GM10266 (cell line): ENCODE measurements around the gene SELENOT.
A peak's percentile ranks its signal among the peaks of the same experiment; 100 is the strongest.

ENCODE experiments used
- DNase-seq: peaks from one replicate; pipeline ENCODE4 v3.0.0; 2012; ENCODE audit errors: extremely low spot score
- TF ChIP-seq, protein P1 (sequence below): IDR thresholded peaks from 2 replicates; pipeline ENCODE4 v1.5.1; 2012; ENCODE audit warnings: mild to moderate bottlenecking, low read depth; ENCODE audit not compliant: control insufficient read depth, insufficient read depth; ENCODE audit errors: missing control alignments

SELENOT gene

DNA sequence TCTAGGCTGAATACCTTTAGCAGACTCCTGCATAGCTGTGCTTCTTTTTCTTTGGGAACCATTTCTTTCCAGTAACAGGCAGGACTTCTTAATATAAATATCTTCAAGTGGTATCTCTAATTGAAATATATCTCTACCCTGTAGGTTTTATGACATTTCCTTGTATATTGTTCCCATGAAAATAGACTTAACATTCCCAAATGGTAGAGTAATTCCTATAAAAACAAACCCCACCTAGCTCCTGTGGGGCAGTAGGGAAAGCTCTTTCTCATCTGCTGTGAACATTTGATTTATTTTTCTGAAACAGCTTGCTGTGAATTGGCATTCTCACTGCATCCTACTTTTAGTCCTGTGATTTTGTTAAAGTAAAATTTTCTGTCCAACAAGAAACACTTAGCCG, 20.8 kb downstream of the SELENOT start:
- DNase-seq: no peak
- TF ChIP-seq, protein P1, sequence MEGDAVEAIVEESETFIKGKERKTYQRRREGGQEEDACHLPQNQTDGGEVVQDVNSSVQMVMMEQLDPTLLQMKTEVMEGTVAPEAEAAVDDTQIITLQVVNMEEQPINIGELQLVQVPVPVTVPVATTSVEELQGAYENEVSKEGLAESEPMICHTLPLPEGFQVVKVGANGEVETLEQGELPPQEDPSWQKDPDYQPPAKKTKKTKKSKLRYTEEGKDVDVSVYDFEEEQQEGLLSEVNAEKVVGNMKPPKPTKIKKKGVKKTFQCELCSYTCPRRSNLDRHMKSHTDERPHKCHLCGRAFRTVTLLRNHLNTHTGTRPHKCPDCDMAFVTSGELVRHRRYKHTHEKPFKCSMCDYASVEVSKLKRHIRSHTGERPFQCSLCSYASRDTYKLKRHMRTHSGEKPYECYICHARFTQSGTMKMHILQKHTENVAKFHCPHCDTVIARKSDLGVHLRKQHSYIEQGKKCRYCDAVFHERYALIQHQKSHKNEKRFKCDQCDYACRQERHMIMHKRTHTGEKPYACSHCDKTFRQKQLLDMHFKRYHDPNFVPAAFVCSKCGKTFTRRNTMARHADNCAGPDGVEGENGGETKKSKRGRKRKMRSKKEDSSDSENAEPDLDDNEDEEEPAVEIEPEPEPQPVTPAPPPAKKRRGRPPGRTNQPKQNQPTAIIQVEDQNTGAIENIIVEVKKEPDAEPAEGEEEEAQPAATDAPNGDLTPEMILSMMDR: no peak

DNA sequence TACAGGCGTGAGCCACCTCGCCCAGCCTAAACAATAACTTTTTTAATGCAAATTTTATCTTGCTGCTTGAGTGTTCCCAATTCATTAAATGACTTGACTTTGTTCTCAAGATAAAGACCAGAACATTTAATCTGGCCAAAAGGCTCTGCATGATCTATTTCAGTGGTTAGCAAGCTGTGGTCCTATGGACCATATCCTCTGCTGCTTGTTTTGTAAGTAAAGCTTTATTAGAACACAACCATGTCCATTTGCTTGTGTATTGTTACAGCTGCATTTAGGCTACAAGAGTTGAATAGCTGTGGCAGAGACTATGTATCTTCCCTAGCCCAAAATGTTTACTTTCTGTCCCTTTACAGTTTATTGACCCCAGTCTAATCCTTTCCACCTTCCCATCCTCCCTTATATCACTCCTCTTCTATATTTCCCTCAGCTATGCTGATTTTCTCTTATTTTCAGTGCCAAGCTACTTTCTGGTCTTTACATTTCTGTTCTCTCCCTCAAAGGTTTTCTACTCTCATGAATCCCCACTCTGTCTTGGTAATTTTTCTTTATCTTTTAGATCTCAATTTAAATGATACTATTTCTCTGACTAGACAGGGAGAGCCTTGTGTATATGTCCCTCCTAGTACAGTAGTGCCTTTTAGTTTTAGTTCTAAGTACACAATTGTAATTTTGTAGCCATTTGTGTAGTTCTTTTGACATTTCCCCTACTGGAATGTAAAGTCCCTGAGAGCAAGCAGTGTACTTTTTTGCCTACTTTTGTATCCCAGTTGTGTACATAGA, 23.2 kb downstream of the SELENOT start:
- no peak for DNase-seq
- TF ChIP-seq, protein P1: no peak

- DNase-seq: no peak
- TF ChIP-seq, protein P1: no peak
These were observed 24.4 kb downstream of the SELENOT start for GRCh38 chr3:150627557-150627956.

- DNase-seq: no peak
- TF ChIP-seq, protein P1: no peak
These were observed 28.5 kb downstream of the SELENOT start for GRCh38 chr3:150631515-150632221.

GRCh38 chr3:150635076-150635475, 32.0 kb downstream of the SELENOT start:
- DNase-seq: no peak
- TF ChIP-seq, protein P1: no peak

DNA sequence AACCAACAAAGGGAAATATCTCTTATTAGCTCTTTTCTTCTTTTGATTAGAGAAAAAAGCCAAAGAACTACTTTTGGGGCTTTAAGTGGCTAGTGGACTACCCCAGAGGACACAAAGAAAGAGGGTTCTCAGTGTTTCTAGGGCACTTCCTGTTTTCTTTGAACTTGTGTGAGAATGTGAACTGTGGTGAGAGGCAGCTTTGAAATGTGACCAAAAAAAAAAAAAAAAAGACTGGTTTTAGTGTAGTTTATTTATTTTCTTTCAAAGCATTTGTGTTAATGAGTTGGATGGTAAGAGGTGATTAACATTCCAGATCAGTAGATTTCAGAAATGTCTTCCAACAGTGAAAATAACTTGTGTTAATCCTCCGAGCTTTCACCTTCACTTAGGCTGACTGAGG, 32.4 kb downstream of the SELENOT start:
- peak; percentile 47 for DNase-seq
- TF ChIP-seq, protein P1: no peak

DNA sequence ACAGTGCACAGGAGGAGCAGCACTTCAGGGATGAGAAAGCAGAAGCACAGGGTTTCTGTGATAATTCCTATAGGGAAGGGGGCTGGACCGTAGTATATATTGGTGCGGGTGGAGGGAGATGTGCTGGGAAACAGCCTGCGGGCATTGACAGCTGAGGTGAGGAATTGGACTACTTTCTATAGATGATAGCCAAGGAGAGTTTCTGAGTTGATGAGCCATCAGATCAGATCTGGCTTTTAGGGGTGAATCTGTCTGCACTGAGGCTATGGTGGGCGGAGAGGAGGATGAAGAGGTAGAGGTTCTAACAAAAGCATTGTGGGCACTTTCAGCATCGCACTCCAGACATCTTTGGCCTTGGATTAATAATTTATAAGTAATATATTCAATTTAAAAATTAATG, 33.1 kb downstream of the SELENOT start:
- TF ChIP-seq, protein P1: no peak

More for the DNA sequence above, 33.1 kb downstream of the SELENOT start:
- no peak for DNase-seq
